Astrocyte of the hippocampus (primary cell): Measurements from ENCODE around the gene LARGE1.
A peak's percentile ranks its signal among the peaks of the same experiment; 100 is the strongest.

ENCODE experiments used
- DNase-seq: peaks from one replicate; pipeline ENCODE4 v3.0.0; 2011; ENCODE audit warnings: low read depth, low spot score

Gene LARGE1

GRCh38 chr22:33779243-33779642 is 141.0 kb downstream of the LARGE1 start:
- no peak for DNase-seq

- no peak for DNase-seq
These were observed 143.8 kb downstream of the LARGE1 start for GRCh38 chr22:33776491-33776890.

GRCh38 chr22:33774781-33775180 is 145.5 kb downstream of the LARGE1 start:
- DNase-seq = no peak

GRCh38 chr22:33772745-33773144 is 147.5 kb downstream of the LARGE1 start:
- DNase-seq = no peak

- DNase-seq = no peak
These were observed 149.1 kb downstream of the LARGE1 start for GRCh38 chr22:33771136-33771535.

- no peak for DNase-seq
These were observed 149.6 kb downstream of the LARGE1 start for GRCh38 chr22:33770723-33771122.

GRCh38 chr22:33766091-33766490 is 154.2 kb downstream of the LARGE1 start:
- no peak for DNase-seq

- DNase-seq = no peak
These were observed 161.3 kb downstream of the LARGE1 start for GRCh38 chr22:33758961-33759360.

- DNase-seq = no peak
These were observed 162.3 kb downstream of the LARGE1 start for GRCh38 chr22:33757802-33758483.

GRCh38 chr22:33757041-33757801 is 163.1 kb downstream of the LARGE1 start:
- DNase-seq = no peak

- DNase-seq = no peak
These were observed 163.7 kb downstream of the LARGE1 start for GRCh38 chr22:33756508-33756949.

GRCh38 chr22:33748714-33749113 is 171.6 kb downstream of the LARGE1 start:
- no peak for DNase-seq

GRCh38 chr22:33747576-33748180 is 172.6 kb downstream of the LARGE1 start:
- DNase-seq = no peak

- DNase-seq = no peak
These were observed 173.2 kb downstream of the LARGE1 start for GRCh38 chr22:33747029-33747428.

- DNase-seq = no peak
These were observed 173.8 kb downstream of the LARGE1 start for GRCh38 chr22:33746501-33746928.

- DNase-seq = no peak
These were observed 174.8 kb downstream of the LARGE1 start for GRCh38 chr22:33745501-33745900.

- DNase-seq = no peak
These were observed 176.5 kb downstream of the LARGE1 start for GRCh38 chr22:33743756-33744155.

- DNase-seq = no peak
These were observed 179.3 kb downstream of the LARGE1 start for GRCh38 chr22:33741025-33741424.

- DNase-seq = no peak
These were observed 180.8 kb downstream of the LARGE1 start for GRCh38 chr22:33739516-33739915.

GRCh38 chr22:33737662-33738061 is 182.6 kb downstream of the LARGE1 start:
- DNase-seq = no peak

GRCh38 chr22:33735978-33736377 is 184.3 kb downstream of the LARGE1 start:
- DNase-seq = no peak

GRCh38 chr22:33728847-33729246 is 191.4 kb downstream of the LARGE1 start:
- DNase-seq = no peak

GRCh38 chr22:33726294-33726734 is 194.0 kb downstream of the LARGE1 start:
- peak; percentile 18 for DNase-seq
